Stomach smooth muscle (tissue), 2 donors: ENCODE measurements around the gene FTO.

Experiments
- H3K27ac ChIP-seq: one replicate; pipeline ENCODE4 v1.7.0; 2013; ENCODE audit warnings: mild to moderate bottlenecking, low read length, inconsistent platforms
- H3K27me3 ChIP-seq, 2 donors: one replicate each; pipeline ENCODE4 v1.7.0; 2013; ENCODE audit warnings: low read length in 2 of 2; ENCODE audit not compliant: insufficient read depth in 2 of 2, control insufficient read depth in 1 of 2
- H3K36me3 ChIP-seq, 2 donors: one replicate each; pipeline ENCODE4 v1.7.0; 2013; ENCODE audit warnings: low read length in 2 of 2; ENCODE audit not compliant: control insufficient read depth in 2 of 2, insufficient read depth in 2 of 2
- H3K4me1 ChIP-seq: one replicate; pipeline ENCODE4 v1.7.0; 2013; ENCODE audit warnings: low read length; ENCODE audit not compliant: control insufficient read depth, insufficient read depth
- H3K4me3 ChIP-seq, 2 donors: one replicate each; pipeline ENCODE4 v1.7.0; 2013; ENCODE audit warnings: low read length in 2 of 2
- H3K9ac ChIP-seq, 2 donors: one replicate each; pipeline ENCODE4 v1.7.0; 2013; ENCODE audit warnings: low read length in 2 of 2, mild to moderate bottlenecking in 1 of 2
- H3K9me3 ChIP-seq, 2 donors: one replicate each; pipeline ENCODE4 v1.7.0; 2013; ENCODE audit warnings: low read length in 2 of 2; ENCODE audit not compliant: control insufficient read depth in 2 of 2
- donor health status: healthy.
- donor health status: Pancreatic carcinoma.

FTO gene

DNA sequence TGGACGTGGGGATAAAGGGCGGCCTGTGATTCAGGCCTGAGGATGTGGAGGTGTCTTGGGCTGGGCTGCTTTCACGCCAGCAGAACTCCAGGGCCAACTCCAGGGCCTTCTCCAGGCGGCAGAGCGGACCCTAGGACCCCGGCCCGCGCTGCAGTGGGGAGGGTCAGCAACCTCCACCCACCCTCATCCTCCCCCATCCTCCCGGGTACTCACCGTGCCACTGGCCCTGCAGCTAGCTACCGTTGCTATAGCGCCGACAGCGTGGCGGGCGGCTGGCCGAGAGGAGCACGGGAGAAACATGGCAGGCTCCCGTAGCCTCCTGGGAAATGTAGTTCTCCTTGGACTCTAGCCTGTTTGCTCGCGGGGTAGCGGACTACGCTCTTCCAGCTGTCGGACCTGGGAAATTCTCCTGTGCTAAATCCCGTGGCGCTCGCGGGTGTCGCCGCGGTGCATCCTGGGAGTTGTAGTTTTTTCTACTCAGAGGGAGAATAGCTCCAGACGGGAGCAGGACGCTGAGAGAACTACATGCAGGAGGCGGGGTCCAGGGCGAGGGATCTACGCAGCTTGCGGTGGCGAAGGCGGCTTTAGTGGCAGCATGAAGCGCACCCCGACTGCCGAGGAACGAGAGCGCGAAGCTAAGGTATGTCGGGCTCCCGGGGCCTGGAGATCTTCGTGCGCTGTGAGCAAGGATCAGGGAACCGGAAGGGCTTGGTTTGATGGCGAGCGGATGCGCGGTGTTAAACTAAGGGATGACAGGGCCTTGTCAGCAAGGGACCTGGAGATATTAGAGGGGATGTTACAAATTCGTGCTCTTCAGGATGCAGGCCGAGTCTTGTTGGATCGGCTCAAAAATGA is at the start of gene FTO, which contains the start of gene RPGRIP1L:
TSS of gene FTO (plus strand) at position 567 of the 855 bp plus-strand sequence.
TSS of gene RPGRIP1L (minus strand) at position 270 of the 855 bp plus-strand sequence. CDS start 3,136 bp downstream, outside the sequence.
- Histone ChIP-seq H3K27ac (no peak within 1 kb of the TSS), H3K4me3 (peak within 1 kb of the TSS; percentile 91 to 98), H3K36me3 (no peaks in the 10 kb centered on the region), H3K9me3 (no peaks in the 10 kb centered on the region), H3K4me1 (no peaks in the 10 kb centered on the region), H3K9ac (peak within 1 kb of the TSS; percentile 88 to 95), H3K27me3 (no peaks in the 10 kb centered on the region)

DNA sequence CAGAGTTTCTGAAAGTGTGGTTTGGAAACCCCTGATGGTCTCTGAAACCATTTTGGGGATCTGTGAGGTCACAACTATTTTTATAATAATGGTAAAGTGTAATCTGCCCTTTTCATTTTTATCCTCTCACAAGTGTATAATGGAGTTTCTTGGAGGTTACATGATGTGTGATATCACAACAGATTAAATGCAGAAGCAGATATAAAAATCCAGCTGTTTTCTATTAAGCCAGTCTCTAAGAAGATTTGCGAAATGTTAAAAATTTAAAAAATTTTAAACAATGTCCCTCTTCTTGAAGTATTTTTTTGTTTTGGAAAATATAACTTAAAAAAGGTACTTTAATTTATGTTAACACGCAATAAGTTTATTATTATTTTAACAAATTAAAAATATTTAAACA is 49.0 kb upstream of the FTO start:
- Histone ChIP-seq H3K36me3 (peaks cover 0 to 6% of the 10 kb centered on the region in 2 donors), H3K4me3 (no peak overlapping the region), H3K4me1 (no peaks in the 10 kb centered on the region), H3K9ac (no peak overlapping the region), H3K27ac (no peak overlapping the region), H3K9me3 (no peaks in the 10 kb centered on the region), H3K27me3 (no peaks in the 10 kb centered on the region)

DNA sequence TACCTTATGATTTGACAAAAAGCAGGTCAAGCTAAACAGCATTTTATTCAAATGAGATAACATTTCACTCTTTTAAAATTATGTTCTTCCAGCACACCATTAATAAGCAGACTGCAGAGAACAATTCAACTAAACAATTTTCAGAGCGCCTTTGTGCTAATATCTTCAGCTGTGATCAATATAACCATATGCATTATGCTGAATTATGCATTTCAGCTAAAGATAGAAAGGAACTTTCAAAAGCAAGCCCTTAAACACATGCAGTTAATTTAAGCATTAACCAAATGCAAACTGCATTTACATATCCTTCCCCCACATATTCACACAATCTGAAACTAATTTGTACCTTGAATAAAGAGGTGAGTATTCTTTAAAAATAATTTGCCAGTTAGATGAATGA is 41.9 kb upstream of the FTO start:
- Histone ChIP-seq H3K4me1 (no peaks in the 10 kb centered on the region), H3K4me3 (no peak overlapping the region), H3K36me3 (no peaks in the 10 kb centered on the region), H3K9me3 (no peaks in the 10 kb centered on the region), H3K27me3 (no peaks in the 10 kb centered on the region), H3K27ac (no peak overlapping the region), H3K9ac (no peak overlapping the region)

DNA sequence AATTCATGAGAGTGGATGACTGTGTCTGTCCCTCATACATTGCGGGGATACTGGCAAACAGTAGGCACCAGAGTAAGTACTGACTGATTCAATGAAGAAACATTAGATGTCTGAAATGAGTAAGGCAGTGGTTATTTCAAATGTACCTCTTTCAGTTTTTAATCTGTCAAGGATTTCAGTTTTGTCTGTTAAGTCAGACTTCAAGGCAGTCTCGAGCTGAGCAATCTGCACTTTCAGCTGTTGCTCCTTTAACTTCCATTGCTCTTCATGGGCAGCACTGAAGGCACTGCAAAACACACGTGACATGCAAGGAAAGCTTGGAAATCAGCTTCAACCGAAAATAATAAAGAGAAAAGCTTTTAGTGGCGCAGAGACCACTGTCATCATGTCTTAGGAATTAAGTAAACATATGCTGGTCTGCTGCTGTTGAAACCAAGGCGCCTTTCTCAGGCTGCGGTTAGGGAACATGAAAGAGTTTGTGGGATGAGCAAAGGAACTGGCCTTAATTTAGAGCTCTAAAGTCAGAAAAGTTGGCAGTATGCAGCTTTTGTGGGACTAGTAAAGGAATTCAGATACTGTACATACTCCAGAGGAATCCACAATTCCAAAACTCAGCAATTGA is 39.1 kb upstream of the FTO start:
- H3K36me3 ChIP-seq: no peaks in the 10 kb centered on the region
- no peak overlapping the region for H3K4me3 ChIP-seq
- no peak overlapping the region for H3K27ac ChIP-seq
- H3K9me3 ChIP-seq: no peaks in the 10 kb centered on the region
- no peak overlapping the region for H3K9ac ChIP-seq
- H3K27me3 ChIP-seq: no peaks in the 10 kb centered on the region
- H3K4me1 ChIP-seq: no peaks in the 10 kb centered on the region

DNA sequence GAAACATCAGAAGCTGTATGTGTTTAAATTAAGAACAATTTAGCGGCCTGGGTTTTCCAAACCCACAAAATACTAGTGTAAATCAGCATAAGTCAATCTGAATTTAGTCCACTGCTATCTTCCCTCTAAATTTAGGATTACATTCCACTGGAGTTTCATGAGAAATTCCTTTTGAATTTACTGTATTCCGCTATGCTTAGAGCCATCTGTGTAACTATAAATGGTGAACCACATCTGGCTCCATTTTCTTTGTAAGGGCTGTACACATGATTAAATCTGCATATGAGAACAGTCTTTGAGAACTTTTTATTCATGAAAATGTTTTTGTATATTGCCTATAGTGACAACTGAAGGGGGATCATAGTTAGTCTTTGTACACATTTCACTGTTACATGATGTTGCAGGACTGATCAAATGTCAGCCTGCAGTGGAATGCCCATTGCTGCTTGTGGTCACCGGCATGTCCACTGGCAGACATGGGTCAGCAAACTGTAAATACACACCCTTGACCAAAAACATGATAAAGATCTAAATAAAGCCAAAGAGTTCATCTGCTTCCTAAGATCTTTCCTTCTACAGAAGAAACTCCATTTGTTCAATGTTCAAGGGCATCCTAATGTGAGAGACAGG is 37.1 kb upstream of the FTO start:
- Histone ChIP-seq H3K9me3 (no peaks in the 10 kb centered on the region), H3K4me1 (no peaks in the 10 kb centered on the region), H3K27me3 (no peaks in the 10 kb centered on the region), H3K36me3 (no peaks in the 10 kb centered on the region), H3K4me3 (no peak overlapping the region), H3K27ac (no peak overlapping the region), H3K9ac (no peak overlapping the region)

DNA sequence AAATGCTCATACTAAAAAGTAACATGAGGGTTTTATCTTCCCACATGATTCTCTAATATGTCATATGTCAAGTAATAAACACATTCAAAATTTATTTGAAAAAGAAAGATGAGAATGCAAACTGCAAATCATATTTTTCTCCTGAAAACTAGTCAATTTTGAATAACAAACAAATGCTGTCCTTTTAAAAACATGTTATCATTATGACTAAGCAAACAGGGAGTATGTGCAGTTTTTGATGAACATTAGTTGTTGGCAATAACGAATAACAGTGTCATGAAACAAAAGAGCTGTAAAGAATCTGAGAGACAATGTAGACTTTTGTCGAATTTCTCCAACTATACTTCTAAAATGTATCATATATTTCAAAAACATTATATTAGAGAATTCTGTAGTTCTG is 35.1 kb upstream of the FTO start:
- H3K4me3 ChIP-seq: no peak overlapping the region
- no peaks in the 10 kb centered on the region for H3K36me3 ChIP-seq
- no peaks in the 10 kb centered on the region for H3K4me1 ChIP-seq
- H3K27me3 ChIP-seq: no peaks in the 10 kb centered on the region
- no peak overlapping the region for H3K9ac ChIP-seq
- H3K27ac ChIP-seq: no peak overlapping the region
- no peaks in the 10 kb centered on the region for H3K9me3 ChIP-seq

DNA sequence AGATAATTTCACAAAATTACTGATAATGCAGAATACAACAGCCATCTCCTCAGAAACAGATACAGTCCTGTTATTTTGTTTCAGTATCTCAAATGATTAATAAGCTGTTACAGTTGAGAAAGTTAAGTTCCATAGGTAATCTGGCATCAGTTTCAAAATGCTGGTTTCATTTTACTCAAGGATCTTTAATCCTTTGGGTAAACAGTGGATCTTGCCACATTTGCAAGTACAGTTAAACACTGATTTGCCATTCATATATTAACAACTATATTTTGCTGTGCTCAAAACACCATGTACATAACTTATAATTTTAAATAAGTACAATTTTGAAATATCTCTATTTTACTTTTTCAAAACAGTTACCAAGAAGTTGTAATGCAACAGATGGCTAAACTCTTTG is 31.5 kb upstream of the FTO start:
- H3K4me1 ChIP-seq: no peaks in the 10 kb centered on the region
- H3K27ac ChIP-seq: no peak overlapping the region
- H3K27me3 ChIP-seq: no peaks in the 10 kb centered on the region
- no peaks in the 10 kb centered on the region for H3K9me3 ChIP-seq
- no peak overlapping the region for H3K4me3 ChIP-seq
- no peaks in the 10 kb centered on the region for H3K36me3 ChIP-seq
- H3K9ac ChIP-seq: no peak overlapping the region

DNA sequence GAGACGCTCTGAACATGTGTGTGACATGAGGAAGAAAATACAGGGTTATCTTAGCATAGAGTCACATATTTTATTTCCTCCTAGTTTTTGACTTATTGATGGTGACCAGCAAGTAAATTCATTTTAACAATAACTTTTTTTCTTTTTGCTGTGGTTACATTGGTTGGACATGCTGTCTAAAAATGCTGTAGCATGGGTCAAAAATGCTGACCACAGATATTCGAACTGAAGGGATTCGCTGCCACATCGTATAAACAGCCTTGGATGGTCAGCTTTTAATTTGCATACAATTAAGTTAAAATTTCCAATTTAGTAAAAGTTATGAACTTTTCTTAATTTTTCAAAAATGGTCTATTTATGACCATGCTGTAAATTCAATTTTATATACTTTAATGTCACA is 30.8 kb upstream of the FTO start:
- Histone ChIP-seq H3K27ac (no peak overlapping the region), H3K9ac (no peak overlapping the region), H3K9me3 (no peaks in the 10 kb centered on the region), H3K27me3 (no peaks in the 10 kb centered on the region), H3K4me1 (no peaks in the 10 kb centered on the region), H3K36me3 (no peaks in the 10 kb centered on the region), H3K4me3 (no peak overlapping the region)

DNA sequence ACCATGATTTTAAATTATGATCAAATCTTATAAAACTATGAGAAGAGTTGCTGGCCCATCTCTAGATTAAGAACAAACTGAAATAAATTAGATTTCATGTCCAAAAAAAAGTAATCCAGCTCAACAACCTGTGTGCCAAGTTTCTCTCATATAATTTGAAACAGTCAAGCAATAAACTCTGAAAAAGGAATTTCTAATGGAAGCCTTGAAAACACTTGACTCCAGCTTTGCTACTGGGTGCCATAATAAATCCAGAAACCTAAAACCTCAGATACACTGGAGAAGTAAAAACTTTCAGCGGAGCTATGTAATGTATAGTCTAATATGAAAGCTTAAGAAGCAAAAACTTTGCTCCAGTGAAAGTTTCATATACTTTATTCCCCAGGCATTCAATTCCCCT is 25.8 kb upstream of the FTO start:
- no peaks in the 10 kb centered on the region for H3K36me3 ChIP-seq
- H3K27me3 ChIP-seq: no peaks in the 10 kb centered on the region
- no peak overlapping the region for H3K27ac ChIP-seq
- no peaks in the 10 kb centered on the region for H3K4me1 ChIP-seq
- no peak overlapping the region for H3K9ac ChIP-seq
- no peak overlapping the region for H3K4me3 ChIP-seq
- no peaks in the 10 kb centered on the region for H3K9me3 ChIP-seq

DNA sequence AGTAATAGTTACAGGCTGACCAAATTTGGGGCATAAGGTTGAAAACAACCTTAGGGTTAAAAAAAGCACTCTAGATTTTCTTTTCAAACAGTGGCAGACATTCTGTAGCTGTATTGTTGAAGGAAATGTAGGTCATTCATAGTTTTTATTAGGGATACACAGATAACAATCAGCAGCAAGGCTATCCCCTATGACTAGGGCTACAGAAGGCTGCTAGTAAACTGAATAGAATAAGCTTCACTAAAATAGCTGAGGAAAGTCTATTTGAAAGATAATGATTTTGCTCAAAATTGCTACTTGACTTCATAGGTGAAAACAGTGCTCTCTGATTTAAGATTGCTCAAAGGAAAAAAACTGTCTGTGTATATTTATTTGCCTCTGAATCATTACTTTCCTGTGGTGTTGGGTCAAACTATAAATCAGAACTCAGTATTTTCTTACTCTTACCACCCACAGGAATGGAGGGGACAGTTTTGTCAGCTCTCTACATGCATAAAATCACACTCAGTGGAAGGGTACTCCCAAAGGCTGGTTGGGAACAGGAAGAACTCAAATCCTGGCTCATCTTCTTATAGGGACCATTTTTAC is 25.1 kb upstream of the FTO start:
- H3K4me3 ChIP-seq: no peak overlapping the region
- no peaks in the 10 kb centered on the region for H3K4me1 ChIP-seq

More for the DNA sequence above, 25.1 kb upstream of the FTO start:
- H3K9me3 ChIP-seq: no peaks in the 10 kb centered on the region
- no peak overlapping the region for H3K9ac ChIP-seq
- no peak overlapping the region for H3K27ac ChIP-seq
- no peaks in the 10 kb centered on the region for H3K36me3 ChIP-seq
- no peaks in the 10 kb centered on the region for H3K27me3 ChIP-seq
